Midbrain (tissue), 1 donor: Measurements from ENCODE around the gene GPR6.

Experiments
- DNase-seq: peaks from one replicate; lab custom pipeline; 2025; lab: John Stamatoyannopoulos, UW

GPR6 gene

GRCh38 chr6:109978174-109979032 is at the start of gene GPR6:
GPR6 (plus strand) TSS chr6:109978311; CDS start chr6:109979113, 802 bp downstream.
- peak; percentile 9 for DNase-seq

- DNase-seq = no peak
These were observed 43.8 kb upstream of the GPR6 start for GRCh38 chr6:109934293-109934692.

- no peak for DNase-seq
These were observed 38.5 kb upstream of the GPR6 start for GRCh38 chr6:109939654-109940053.

GRCh38 chr6:109944448-109944847 is 33.7 kb upstream of the GPR6 start:
- DNase-seq = no peak

- no peak for DNase-seq
These were observed 33.0 kb upstream of the GPR6 start for GRCh38 chr6:109945091-109945490.

- DNase-seq = no peak
These were observed 31.1 kb upstream of the GPR6 start for GRCh38 chr6:109946979-109947378.

GRCh38 chr6:109949281-109950065 is 28.6 kb upstream of the GPR6 start:
- DNase-seq = no peak

GRCh38 chr6:109955491-109955890 is 22.6 kb upstream of the GPR6 start:
- no peak for DNase-seq

GRCh38 chr6:109958626-109959025 is 19.5 kb upstream of the GPR6 start:
- DNase-seq = no peak

GRCh38 chr6:109961611-109962041 is 16.5 kb upstream of the GPR6 start:
- no peak for DNase-seq

- DNase-seq = no peak
These were observed 15.8 kb upstream of the GPR6 start for GRCh38 chr6:109962271-109962670.

- DNase-seq = no peak
These were observed 14.4 kb upstream of the GPR6 start for GRCh38 chr6:109963598-109964170.

GRCh38 chr6:109964949-109965348 is 13.2 kb upstream of the GPR6 start:
- no peak for DNase-seq

GRCh38 chr6:109966299-109966698 is 11.8 kb upstream of the GPR6 start:
- no peak for DNase-seq

- DNase-seq = no peak
These were observed 329 bp upstream of the GPR6 start for GRCh38 chr6:109977791-109978173.

- no peak for DNase-seq
These were observed 1.2 kb downstream of the GPR6 start for GRCh38 chr6:109979033-109979921.

GRCh38 chr6:109984410-109984809 is 6.3 kb downstream of the GPR6 start:
- DNase-seq = no peak

- no peak for DNase-seq
These were observed 9.1 kb downstream of the GPR6 start for GRCh38 chr6:109987196-109987595.

GRCh38 chr6:109991201-109992101 is 13.3 kb downstream of the GPR6 start:
- no peak for DNase-seq

GRCh38 chr6:109998159-109998785 is 20.2 kb downstream of the GPR6 start:
- no peak for DNase-seq
